Upper lobe of right lung (tissue), 1 donor: ENCODE measurements around the gene LARGE1. TPM values are rescaled to one million over a fixed set of nuclear protein-coding genes. Genes with fewer than 3 reads are reported as not detected.

Experiments
- ATAC-seq: fragments of 200-7000 bp; cut with Tn5 transposase; one replicate; pipeline ENCODE4 v1.9.1; 2020; ENCODE audit warnings: mild to moderate bottlenecking, moderate library complexity
- DNase-seq: peaks from one replicate; pipeline ENCODE4 v3.0.0-alpha.2; 2020
- H3K27ac ChIP-seq: fragments of 200-600 bp; one replicate; pipeline ENCODE4 v1.8.0; 2022
- H3K27me3 ChIP-seq: fragments of 200-600 bp; one replicate; pipeline ENCODE4 v1.8.0; 2022; ENCODE audit warnings: mild to moderate bottlenecking
- H3K36me3 ChIP-seq: fragments of 200-600 bp; one replicate; pipeline ENCODE4 v1.8.0; 2022
- H3K4me1 ChIP-seq: fragments of 200-600 bp; one replicate; pipeline ENCODE4 v1.8.0; 2022
- H3K4me3 ChIP-seq: fragments of 200-600 bp; one replicate; pipeline ENCODE4 v1.8.0; 2022; ENCODE audit warnings: mild to moderate bottlenecking
- H3K9me3 ChIP-seq: fragments of 200-600 bp; one replicate; pipeline ENCODE4 v1.8.0; 2022
- CTCF ChIP-seq: fragments of 200-600 bp; IDR thresholded peaks from one replicate; pipeline ENCODE4 v1.8.0; 2022; ENCODE audit warnings: antibody characterized with exemption
- intact Hi-C: fragments of 100-400 bp; cut with DNase I; formaldehyde crosslinking; loops from one replicate; pipeline ENCODE4 v1.11.0; 2022
- total RNA-seq: library from RNA; stranded (reverse); fragmentation: NEBNext Ultra II Directional; extraction: Animal tissue kit (Norgen Biotek cat#: 25700); gene quantifications from one replicate; pipeline ENCODE4 v1.2.1, GENCODE V29; 2021
- donor health status: DM: no; HTN: yes; CAD: no; lungs with severe emphysema.

The LARGE1 gene
- total RNA-seq, 1 donor from 2014 or later: 33.5 TPM

- H3K27me3 ChIP-seq: no peaks in the 10 kb centered on the region
- no peak overlapping the region for H3K4me3 ChIP-seq
- ATAC-seq: no peak
- no peak overlapping the region for H3K27ac ChIP-seq
- intact Hi-C loops: no loop called here
- TF ChIP-seq CTCF: no peak
- no peaks in the 10 kb centered on the region for H3K36me3 ChIP-seq
- no peaks in the 10 kb centered on the region for H3K4me1 ChIP-seq
- H3K9me3 ChIP-seq: no peaks in the 10 kb centered on the region
- DNase-seq: no peak
These were observed 209.9 kb downstream of the LARGE1 start for GRCh38 chr22:33710326-33710725.

DNA sequence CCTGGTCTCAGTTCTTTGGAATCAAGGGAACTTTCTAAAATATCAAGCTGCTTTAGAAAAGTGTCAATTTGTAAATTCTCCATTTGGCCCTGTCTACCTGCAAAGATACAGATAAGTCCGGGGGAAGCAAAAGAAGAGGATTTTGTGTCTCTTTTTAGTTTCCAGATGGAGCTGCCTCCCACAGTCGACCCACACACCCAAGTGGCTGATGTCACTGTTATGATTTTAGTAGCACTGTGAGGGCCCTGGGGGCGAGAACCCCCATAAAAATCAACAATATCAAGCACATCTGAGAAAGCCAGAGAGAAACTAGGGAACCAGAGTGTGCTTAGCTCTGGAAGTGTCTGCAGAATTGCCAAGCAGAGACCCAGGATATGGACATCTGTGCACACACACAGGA lies 212.7 kb downstream of the LARGE1 start:
- ATAC-seq (no peak), DNase-seq (no peak)
- Histone ChIP-seq H3K27ac (no peak overlapping the region), H3K4me3 (no peak overlapping the region), H3K27me3 (no peaks in the 10 kb centered on the region), H3K4me1 (no peaks in the 10 kb centered on the region), H3K9me3 (no peaks in the 10 kb centered on the region), H3K36me3 (no peaks in the 10 kb centered on the region)
- intact Hi-C loops: no loop called here
- TF ChIP-seq CTCF: no peak

- ATAC-seq (no peak), DNase-seq (no peak)
- Histone ChIP-seq H3K9me3 (no peaks in the 10 kb centered on the region), H3K4me1 (no peaks in the 10 kb centered on the region), H3K27ac (no peak overlapping the region), H3K27me3 (no peaks in the 10 kb centered on the region), H3K4me3 (no peak overlapping the region), H3K36me3 (no peaks in the 10 kb centered on the region)
- TF ChIP-seq CTCF: no peak
- intact Hi-C loops: no loop called here
These were observed 214.2 kb downstream of the LARGE1 start for GRCh38 chr22:33706100-33706499.

DNA sequence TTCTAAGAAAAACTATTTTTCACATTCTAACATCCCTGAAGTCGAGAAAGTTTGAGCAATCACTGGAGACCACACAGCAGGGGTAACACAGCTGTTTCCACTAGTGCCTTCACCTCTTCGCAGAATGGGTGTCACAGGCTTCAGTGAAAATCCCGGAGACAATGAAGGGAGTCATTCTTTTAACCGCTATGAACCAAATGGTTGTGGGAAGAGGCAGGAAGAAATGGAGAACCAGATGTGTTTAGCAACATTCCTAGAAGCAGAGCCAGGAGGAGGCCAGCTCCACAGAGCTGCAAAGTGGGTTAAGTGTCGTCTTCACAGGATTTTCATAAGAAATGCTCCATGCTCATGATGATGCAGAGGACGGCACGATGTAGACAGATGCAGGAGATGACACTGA lies 221.1 kb downstream of the LARGE1 start:
- Histone ChIP-seq H3K4me3 (no peak overlapping the region), H3K27ac (no peak overlapping the region), H3K36me3 (no peaks in the 10 kb centered on the region), H3K27me3 (no peaks in the 10 kb centered on the region), H3K9me3 (no peaks in the 10 kb centered on the region), H3K4me1 (no peaks in the 10 kb centered on the region)
- DNase-seq: no peak
- no peak for ATAC-seq
- TF ChIP-seq CTCF: no peak
- intact Hi-C loops: no loop called here

DNA sequence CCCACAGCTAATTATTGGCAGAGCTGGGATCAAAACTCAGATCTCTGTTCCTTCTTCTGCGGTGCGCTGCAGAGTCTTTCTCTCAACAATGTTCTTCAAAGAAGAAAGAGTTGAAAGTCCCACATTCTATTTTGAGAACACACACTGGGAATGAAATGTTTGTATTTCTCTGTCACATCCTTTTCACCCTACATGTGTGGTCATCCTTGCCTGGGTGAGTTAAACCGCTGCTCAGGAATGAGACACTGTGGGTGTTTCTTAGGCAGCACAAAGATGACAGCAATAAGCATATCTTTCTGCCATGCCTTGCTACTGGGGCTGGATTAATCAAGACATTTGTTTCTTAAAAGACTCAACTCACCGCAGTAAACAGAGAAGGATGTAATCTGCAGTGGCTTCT lies 222.6 kb downstream of the LARGE1 start:
- Histone ChIP-seq H3K36me3 (no peaks in the 10 kb centered on the region), H3K9me3 (no peaks in the 10 kb centered on the region), H3K4me1 (no peaks in the 10 kb centered on the region), H3K4me3 (no peak overlapping the region), H3K27me3 (no peaks in the 10 kb centered on the region), H3K27ac (no peak overlapping the region)
- intact Hi-C loops: no loop called here
- DNase-seq (no peak), ATAC-seq (no peak)
- no peak for TF ChIP-seq CTCF

DNA sequence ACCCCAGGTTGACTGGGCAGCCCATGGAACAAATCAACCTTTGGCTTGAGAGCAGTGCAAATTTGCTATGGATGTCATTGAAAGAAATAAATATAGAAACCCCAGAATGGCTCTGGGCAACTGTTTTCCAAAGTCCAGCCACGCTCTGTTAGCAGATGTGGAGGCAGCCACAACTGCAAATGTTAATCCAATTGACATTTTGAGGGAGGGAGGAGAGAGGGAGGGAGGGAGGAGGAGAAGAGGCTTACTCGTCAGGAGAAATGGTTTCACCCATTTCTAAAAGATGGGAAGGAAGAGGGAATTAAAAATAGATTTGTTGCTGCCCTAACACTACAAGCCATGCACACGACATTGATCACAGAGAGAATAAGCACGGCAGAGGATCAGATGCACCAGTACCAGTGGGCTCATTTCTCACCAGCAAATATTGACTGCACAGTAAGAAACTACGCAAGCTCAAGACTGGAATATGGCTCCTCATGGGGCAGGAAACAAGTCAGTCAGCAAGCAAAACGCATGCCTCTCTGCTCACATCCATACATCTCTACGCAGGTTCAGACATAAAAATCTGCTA lies 229.1 kb downstream of the LARGE1 start:
- no peak for TF ChIP-seq CTCF
- H3K27me3 ChIP-seq: no peaks in the 10 kb centered on the region
- H3K4me1 ChIP-seq: no peaks in the 10 kb centered on the region
- H3K4me3 ChIP-seq: no peak overlapping the region
- no peaks in the 10 kb centered on the region for H3K36me3 ChIP-seq
- no peak overlapping the region for H3K27ac ChIP-seq
- intact Hi-C loops: no loop called here
- no peak for ATAC-seq
- no peaks in the 10 kb centered on the region for H3K9me3 ChIP-seq
- no peak for DNase-seq
